HepG2 (cell line): ENCODE data around the gene PDZD8. TPM values are rescaled to one million over a fixed set of nuclear protein-coding genes. Genes with fewer than 3 reads are reported as not detected.
A peak's percentile ranks its signal among the peaks of the same experiment; 100 is the strongest.

ENCODE experiments used
- AFF4 ChIP-seq: sonication (generic); formaldehyde crosslinking; IDR thresholded peaks from 2 replicates; pipeline ENCODE4 v1.4.0; 2020; ENCODE audit warnings: missing genetic modification reagents
- CEBPB ChIP-seq: IDR thresholded peaks from 2 replicates; pipeline ENCODE4 v1.6.1; 2011; ENCODE audit warnings: low read depth, low read length, improper control_type of control experiment, borderline replicate concordance
- ETS1 ChIP-seq: sonication (generic); formaldehyde crosslinking; IDR thresholded peaks from 2 replicates; pipeline ENCODE4 v1.4.0; 2020; ENCODE audit warnings: missing genetic modification reagents
- REST ChIP-seq, 2 experiments: IDR thresholded peaks; 2 replicates each; pipeline ENCODE4 v1.6.1; 2011 to 2012; ENCODE audit warnings: low read length in 2 of 2, borderline replicate concordance in 1 of 2, low read depth in 1 of 2, mild to moderate bottlenecking in 1 of 2, moderate library complexity in 1 of 2
- REXO4 ChIP-seq: sonication (generic); formaldehyde crosslinking; IDR thresholded peaks from 2 replicates; pipeline ENCODE4 v1.8.0; 2022; ENCODE audit warnings: missing genetic modification reagents, mild to moderate bottlenecking, borderline replicate concordance
- RFX5 ChIP-seq: IDR thresholded peaks from 2 replicates; pipeline ENCODE4 v1.6.1; 2011; ENCODE audit warnings: low read depth, low read length, improper control_type of control experiment
- THAP11 ChIP-seq: IDR thresholded peaks from 2 replicates; pipeline ENCODE4 v1.6.1; 2016; ENCODE audit warnings: missing biosample characterization, missing genetic modification reagents
- THAP7 ChIP-seq: sonication (generic); formaldehyde crosslinking; IDR thresholded peaks from 2 replicates; pipeline ENCODE4 v1.8.1; 2023; ENCODE audit warnings: mild to moderate bottlenecking, missing genetic modification reagents
- ZBTB8A ChIP-seq: sonication (generic); formaldehyde crosslinking; IDR thresholded peaks from 2 replicates; pipeline ENCODE4 v1.4.0; 2020; ENCODE audit warnings: mild to moderate bottlenecking, low read depth, missing genetic modification reagents, borderline replicate concordance
- ZC3H13 ChIP-seq: sonication (generic); formaldehyde crosslinking; IDR thresholded peaks from 2 replicates; pipeline ENCODE4 v1.8.1; 2023; ENCODE audit warnings: mild to moderate bottlenecking, missing genetic modification reagents, moderate library complexity
- ZMAT3 ChIP-seq: sonication (generic); formaldehyde crosslinking; conservative IDR thresholded peaks from 2 replicates; pipeline ENCODE4 v1.7.0; 2021; ENCODE audit warnings: missing genetic modification reagents
- ZNF207 ChIP-seq: fragments of 450-650 bp; IDR thresholded peaks from 2 replicates; pipeline ENCODE4 v1.6.1; 2016; ENCODE audit warnings: antibody characterized with exemption, borderline replicate concordance
- ZNF501 ChIP-seq: sonication (generic); formaldehyde crosslinking; IDR thresholded peaks from 2 replicates; pipeline ENCODE4 v1.5.1; 2020; ENCODE audit warnings: mild to moderate bottlenecking, moderate library complexity, missing genetic modification reagents
- ZNF598 ChIP-seq: sonication (generic); formaldehyde crosslinking; IDR thresholded peaks from 2 replicates; pipeline ENCODE4 v1.5.1; 2020; ENCODE audit warnings: mild to moderate bottlenecking, missing genetic modification reagents, borderline replicate concordance
- ZNF784 ChIP-seq: sonication (generic); formaldehyde crosslinking; IDR thresholded peaks from 2 replicates; pipeline ENCODE4 v1.5.1; 2020; ENCODE audit warnings: missing genetic modification reagents, mild to moderate bottlenecking, borderline replicate concordance
- polyA plus RNA-seq, 8 experiments: library from polyadenylated mRNA; depleted of rRNA in 3 of 8; stranded (reverse) in 7 of 8; unstranded in 1 of 8; fragments of >200 nt; fragmentation: Illumina TruSeq in 4 of 8; extraction: Trizol in 4 of 8; gene quantifications; 2 replicates each; pipeline versions ENCODE4 v1.2.1 to v1.2.3, GENCODE V29; 2011 to 2016; ENCODE audit warnings: low read depth in 4 of 8, missing spikeins in 1 of 8, mixed read lengths in 1 of 8; ENCODE audit not compliant: insufficient read depth in 1 of 8
- total RNA-seq, 5 experiments: library from RNA; depleted of rRNA; stranded (reverse); fragments of >200 nt; fragmentation: Illumina TruSeq; extraction: Trizol; gene quantifications; 2 replicates each; pipeline ENCODE4 v1.2.3, GENCODE V29; 2016; ENCODE audit warnings: low read depth in 1 of 5

The PDZD8 gene
- total and polyA plus RNA-seq, 2 of the 13 experiments (the other 11 are each of a cell fraction or from before 2014, with no cell fraction given), result 11.2 to 32.0 TPM

- TF ChIP-seq AFF4 (CRISPR knock-in tag), result no peak
- TF ChIP-seq REXO4 (CRISPR knock-in tag), result no peak
- TF ChIP-seq ZBTB8A, result no peak
- no peak for TF ChIP-seq RFX5
- TF ChIP-seq ZNF598 (CRISPR knock-in tag), result peak; percentile 67; the same call in 1 of the 2 replicates
- TF ChIP-seq ZMAT3, result 0 out of 2 replicates have a peak, but pooled peaks have one; percentile 53
- 0 out of 2 replicates have a peak, but pooled peaks have one; percentile 28 for TF ChIP-seq THAP7 (CRISPR knock-in tag)
- TF ChIP-seq ZC3H13 (CRISPR knock-in tag), result 0 out of 2 replicates have a peak, but pooled peaks have one; percentile 18
- 0 out of 2 replicates have a peak, but pooled peaks have one; percentile 17 for TF ChIP-seq ZNF784 (CRISPR knock-in tag)
- TF ChIP-seq CEBPB, result peak; percentile 28; the same call in 1 of the 2 replicates
- no peak for TF ChIP-seq ZNF207
- TF ChIP-seq THAP11, result no peak
- peak; percentile 66 for TF ChIP-seq ZNF501 (CRISPR knock-in tag)
- TF ChIP-seq REST (IDR thresholded peaks at IDR 0.05; ENCODE audit: borderline replicate concordance in 1 of 2, low read depth in 1 of 2, low read length in 2 of 2), result peak in 1 of 2 experiments; percentile 4; a peak in 2 of 4 replicates
- TF ChIP-seq ETS1, result 0 out of 2 replicates have a peak, but pooled peaks have one; percentile 23
Observed at GRCh38 chr10:117373823-117374505, 1.3 kb downstream of the PDZD8 start (continued).
